Suprapubic skin (tissue), 3 donors: ENCODE data around the gene DZIP1L.

ENCODE experiments used
- CTCF ChIP-seq, 2 donors: fragments of 200-600 bp in 1 of 2; fragments of 450-650 bp in 1 of 2; sonication (generic) in 1 of 2; IDR thresholded peaks; one replicate each; pipeline ENCODE4 v1.5.1; 2016 to 2019; ENCODE audit warnings: antibody characterized with exemption in 2 of 2, mild to moderate bottlenecking in 1 of 2, moderate library complexity in 1 of 2
- POLR2AphosphoS5 ChIP-seq, 3 donors: sonication (generic); formaldehyde crosslinking; IDR thresholded peaks; one replicate each; pipeline ENCODE4 v1.6.1; 2017; ENCODE audit warnings: antibody characterized with exemption in 3 of 3

GRCh38 chr3:138135833-138136194, 20.4 kb upstream of the DZIP1L start:
- TF ChIP-seq CTCF (IDR thresholded peaks at IDR 0.05) (no peak), POLR2AphosphoS5 (IDR thresholded peaks at IDR 0.05) (no peak)
